ENCODE measurements around the gene USH2A. TPM values are rescaled to one million over a fixed set of nuclear protein-coding genes. Genes with fewer than 3 reads are reported as not detected.
A peak's percentile ranks its signal among the peaks of the same experiment; 100 is the strongest.

USH2A gene
- total and polyA plus RNA-seq, 8 donors: 0.37 to 0.58 TPM; not detected in 6

DNA sequence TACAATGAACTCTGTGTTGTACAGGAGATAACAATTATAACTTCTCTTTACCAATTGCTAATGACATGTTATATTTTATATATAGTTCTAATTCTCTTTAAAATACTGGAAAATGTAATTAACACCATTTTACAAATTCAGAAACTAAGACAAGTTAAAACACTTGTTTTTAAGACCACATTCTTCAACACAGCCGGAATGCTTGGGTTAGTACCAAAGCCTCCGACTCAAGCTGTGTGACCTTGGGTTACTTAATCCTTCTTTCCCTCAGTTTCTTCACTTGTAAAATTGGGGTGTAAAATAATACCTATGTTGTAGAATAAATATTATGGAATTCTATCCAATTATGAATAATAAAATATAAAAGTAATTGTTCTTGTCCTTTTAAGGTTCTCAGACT, 378.7 kb downstream of the USH2A start:
- intact Hi-C loops (cut with DNase I; ENCODE audit: low total_unique reads): no loop called here

DNA sequence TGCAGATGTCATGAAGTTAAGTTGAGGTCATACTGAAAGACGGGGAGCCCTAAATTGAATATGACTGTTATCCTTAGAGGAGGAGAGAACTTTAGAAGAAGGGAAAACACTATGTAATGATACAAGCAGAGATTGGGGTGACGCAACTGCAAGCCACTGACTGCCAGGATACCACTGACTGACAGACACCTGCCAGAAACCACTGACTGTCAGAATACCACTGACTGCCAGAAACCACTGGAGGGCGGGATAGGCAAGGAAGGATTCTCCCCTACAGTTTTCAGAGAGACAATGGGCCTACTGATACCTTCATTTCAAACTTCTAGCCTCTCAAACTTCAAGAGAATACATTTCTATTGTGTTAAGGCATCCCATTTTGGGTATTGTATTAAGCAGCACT, 388.7 kb downstream of the USH2A start:
- no peaks in the 10 kb centered on the region for H3K36me3 ChIP-seq
- WGBS, 5 donors: 57 to 79% (median 66%) methylated on average over 3 of the region's 3 CpGs
- H3K27ac ChIP-seq: no peak overlapping the region
- H3K9me3 ChIP-seq: no peaks in the 10 kb centered on the region
- intact Hi-C loops (cut with DNase I; ENCODE audit: low total_unique reads): no loop called here
- TF ChIP-seq POLR2AphosphoS5 (IDR thresholded peaks at IDR 0.05) (no peak), POLR2A (IDR thresholded peaks at IDR 0.05) (no peak), EP300 (IDR thresholded peaks at IDR 0.05) (no peak)
- TF ChIP-seq, protein P1, sequence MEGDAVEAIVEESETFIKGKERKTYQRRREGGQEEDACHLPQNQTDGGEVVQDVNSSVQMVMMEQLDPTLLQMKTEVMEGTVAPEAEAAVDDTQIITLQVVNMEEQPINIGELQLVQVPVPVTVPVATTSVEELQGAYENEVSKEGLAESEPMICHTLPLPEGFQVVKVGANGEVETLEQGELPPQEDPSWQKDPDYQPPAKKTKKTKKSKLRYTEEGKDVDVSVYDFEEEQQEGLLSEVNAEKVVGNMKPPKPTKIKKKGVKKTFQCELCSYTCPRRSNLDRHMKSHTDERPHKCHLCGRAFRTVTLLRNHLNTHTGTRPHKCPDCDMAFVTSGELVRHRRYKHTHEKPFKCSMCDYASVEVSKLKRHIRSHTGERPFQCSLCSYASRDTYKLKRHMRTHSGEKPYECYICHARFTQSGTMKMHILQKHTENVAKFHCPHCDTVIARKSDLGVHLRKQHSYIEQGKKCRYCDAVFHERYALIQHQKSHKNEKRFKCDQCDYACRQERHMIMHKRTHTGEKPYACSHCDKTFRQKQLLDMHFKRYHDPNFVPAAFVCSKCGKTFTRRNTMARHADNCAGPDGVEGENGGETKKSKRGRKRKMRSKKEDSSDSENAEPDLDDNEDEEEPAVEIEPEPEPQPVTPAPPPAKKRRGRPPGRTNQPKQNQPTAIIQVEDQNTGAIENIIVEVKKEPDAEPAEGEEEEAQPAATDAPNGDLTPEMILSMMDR (IDR thresholded peaks at IDR 0.05): no peak
- H3K4me1 ChIP-seq: no peaks in the 10 kb centered on the region
- H3K4me3 ChIP-seq: no peak overlapping the region
- peak in 1 of 2 donors; percentile 6 for DNase-seq
- no peaks in the 10 kb centered on the region for H3K27me3 ChIP-seq

More for the DNA sequence above, 378.7 kb downstream of the USH2A start:
- TF ChIP-seq EP300 (IDR thresholded peaks at IDR 0.05): no peak
- no peak for TF ChIP-seq POLR2A (IDR thresholded peaks at IDR 0.05)
- TF ChIP-seq, protein P1 (IDR thresholded peaks at IDR 0.05): no peak
- no peak for TF ChIP-seq POLR2AphosphoS5 (IDR thresholded peaks at IDR 0.05)
- Histone ChIP-seq H3K4me1 (no peaks in the 10 kb centered on the region), H3K36me3 (no peaks in the 10 kb centered on the region), H3K9me3 (no peaks in the 10 kb centered on the region), H3K27me3 (no peaks in the 10 kb centered on the region), H3K27ac (no peak overlapping the region), H3K4me3 (no peak overlapping the region)
- DNase-seq: no peak
- 80 to 94% (median 89%) methylated on average over 2 of the region's 2 CpGs for WGBS, 5 donors

- Histone ChIP-seq H3K27ac (no peak overlapping the region), H3K4me3 (no peak overlapping the region), H3K9me3 (no peaks in the 10 kb centered on the region), H3K4me1 (no peaks in the 10 kb centered on the region), H3K27me3 (no peaks in the 10 kb centered on the region), H3K36me3 (no peaks in the 10 kb centered on the region)
- DNase-seq: no peak
- intact Hi-C loops (cut with DNase I; ENCODE audit: low total_unique reads): no loop called here
- TF ChIP-seq, protein P1 (IDR thresholded peaks at IDR 0.05): no peak
- TF ChIP-seq POLR2AphosphoS5 (IDR thresholded peaks at IDR 0.05): no peak
- TF ChIP-seq EP300 (IDR thresholded peaks at IDR 0.05): no peak
- no peak for TF ChIP-seq POLR2A (IDR thresholded peaks at IDR 0.05)
Observed at GRCh38 chr1:216032961-216033614, 390.2 kb downstream of the USH2A start.

- no peaks in the 10 kb centered on the region for H3K27me3 ChIP-seq
- H3K27ac ChIP-seq: no peak overlapping the region
- no peaks in the 10 kb centered on the region for H3K4me1 ChIP-seq
- H3K36me3 ChIP-seq: no peaks in the 10 kb centered on the region
- DNase-seq: no peak
- WGBS, 5 donors: 76 to 90% (median 88%) methylated on average over 1 of the region's 1 CpG
- H3K4me3 ChIP-seq: no peak overlapping the region
- intact Hi-C loops (cut with DNase I; ENCODE audit: low total_unique reads): no loop called here
- H3K9me3 ChIP-seq: no peaks in the 10 kb centered on the region
- TF ChIP-seq EP300 (IDR thresholded peaks at IDR 0.05): no peak
- no peak for TF ChIP-seq POLR2A (IDR thresholded peaks at IDR 0.05)
- TF ChIP-seq POLR2AphosphoS5 (IDR thresholded peaks at IDR 0.05): no peak
- TF ChIP-seq, protein P1 (IDR thresholded peaks at IDR 0.05): no peak
Observed at GRCh38 chr1:216032284-216032683, 391.0 kb downstream of the USH2A start.
